Activated CD8-positive, alpha-beta memory T cell treated with anti-CD3 and anti-CD28 coated beads, Interleukin-2, amount 50 U/mL, for 4 hours (primary cell): ENCODE data around the gene PLA2G2C.

Experiments
- DNase-seq: peaks from one replicate; pipeline ENCODE4 v3.0.0-alpha.2; 2020

The PLA2G2C gene

GRCh38 chr1:20202166-20202565 is 15.8 kb upstream of the PLA2G2C start:
- no peak for DNase-seq

- no peak for DNase-seq
Observed at GRCh38 chr1:20200966-20201365, 14.6 kb upstream of the PLA2G2C start.

GRCh38 chr1:20199840-20200239 is 13.5 kb upstream of the PLA2G2C start:
- DNase-seq, result no peak

GRCh38 chr1:20199403-20199802 is 13.1 kb upstream of the PLA2G2C start:
- no peak for DNase-seq

- no peak for DNase-seq
Observed at GRCh38 chr1:20198918-20199317, 12.6 kb upstream of the PLA2G2C start.

GRCh38 chr1:20198296-20198695 is 12.0 kb upstream of the PLA2G2C start:
- no peak for DNase-seq

- DNase-seq, result no peak
Observed at GRCh38 chr1:20197329-20197791, 11.0 kb upstream of the PLA2G2C start.

GRCh38 chr1:20195462-20195780 is 9.1 kb upstream of the PLA2G2C start:
- DNase-seq, result no peak

- peak; percentile 72 for DNase-seq
Observed at GRCh38 chr1:20194757-20195461, 8.6 kb upstream of the PLA2G2C start.

GRCh38 chr1:20194224-20194623 is 7.9 kb upstream of the PLA2G2C start:
- no peak for DNase-seq

- no peak for DNase-seq
Observed at GRCh38 chr1:20192871-20193411, 6.6 kb upstream of the PLA2G2C start.

- no peak for DNase-seq
Observed at GRCh38 chr1:20192364-20192763, 6.0 kb upstream of the PLA2G2C start.

GRCh38 chr1:20191266-20191825 is 5.0 kb upstream of the PLA2G2C start:
- DNase-seq, result no peak

- no peak for DNase-seq
Observed at GRCh38 chr1:20190256-20191160, 4.2 kb upstream of the PLA2G2C start.

- DNase-seq, result no peak
Observed at GRCh38 chr1:20189664-20190063, 3.3 kb upstream of the PLA2G2C start.

- DNase-seq, result no peak
Observed at GRCh38 chr1:20188455-20188817, 2.1 kb upstream of the PLA2G2C start.

- no peak for DNase-seq
Observed at GRCh38 chr1:20187813-20188454, 1.6 kb upstream of the PLA2G2C start.

- no peak for DNase-seq
Observed at GRCh38 chr1:20187103-20187812, 940 bp upstream of the PLA2G2C start.

GRCh38 chr1:20184997-20185833 is 1.1 kb downstream of the PLA2G2C start:
- peak; percentile 43 for DNase-seq

GRCh38 chr1:20184481-20184900 is 1.8 kb downstream of the PLA2G2C start:
- DNase-seq, result no peak

- no peak for DNase-seq
Observed at GRCh38 chr1:20183616-20184271, 2.6 kb downstream of the PLA2G2C start.
